Loucy (cell line): ENCODE measurements around the gene CHMP5.

Experiments used
- EZH2phosphoT487 ChIP-seq: fragments of 200-600 bp; IDR thresholded peaks from 2 replicates; pipeline ENCODE4 v1.6.1; 2018; ENCODE audit warnings: antibody characterized with exemption, mild to moderate bottlenecking, moderate library complexity, borderline replicate concordance
- TF ChIP-seq, protein P1 (sequence below): fragments of 200-600 bp; sonication (generic); conservative IDR thresholded peaks from 2 replicates; pipeline ENCODE4 v1.5.1; 2014; ENCODE audit warnings: mild to moderate bottlenecking, antibody characterized with exemption, low read length

DNA sequence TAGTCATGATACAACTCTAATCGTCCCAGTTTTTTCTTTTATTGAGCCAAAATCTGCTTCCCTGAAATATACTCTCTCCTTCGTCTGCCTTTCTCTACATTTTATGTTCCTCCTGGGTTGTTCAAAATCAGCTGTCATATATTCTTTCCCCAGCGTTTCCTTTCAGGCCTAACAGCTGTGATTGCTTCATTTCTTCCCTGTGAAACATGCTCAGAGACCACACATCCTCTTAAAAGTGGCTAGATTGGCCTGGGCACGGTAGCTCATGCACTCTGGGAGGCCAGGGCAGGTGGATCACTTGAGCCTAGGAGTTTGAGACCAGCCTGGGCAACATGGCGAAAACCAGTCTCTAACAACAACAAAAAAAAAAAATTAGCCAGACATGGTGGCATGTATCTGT, 50.5 kb downstream of the CHMP5 start:
- TF ChIP-seq, protein P1, sequence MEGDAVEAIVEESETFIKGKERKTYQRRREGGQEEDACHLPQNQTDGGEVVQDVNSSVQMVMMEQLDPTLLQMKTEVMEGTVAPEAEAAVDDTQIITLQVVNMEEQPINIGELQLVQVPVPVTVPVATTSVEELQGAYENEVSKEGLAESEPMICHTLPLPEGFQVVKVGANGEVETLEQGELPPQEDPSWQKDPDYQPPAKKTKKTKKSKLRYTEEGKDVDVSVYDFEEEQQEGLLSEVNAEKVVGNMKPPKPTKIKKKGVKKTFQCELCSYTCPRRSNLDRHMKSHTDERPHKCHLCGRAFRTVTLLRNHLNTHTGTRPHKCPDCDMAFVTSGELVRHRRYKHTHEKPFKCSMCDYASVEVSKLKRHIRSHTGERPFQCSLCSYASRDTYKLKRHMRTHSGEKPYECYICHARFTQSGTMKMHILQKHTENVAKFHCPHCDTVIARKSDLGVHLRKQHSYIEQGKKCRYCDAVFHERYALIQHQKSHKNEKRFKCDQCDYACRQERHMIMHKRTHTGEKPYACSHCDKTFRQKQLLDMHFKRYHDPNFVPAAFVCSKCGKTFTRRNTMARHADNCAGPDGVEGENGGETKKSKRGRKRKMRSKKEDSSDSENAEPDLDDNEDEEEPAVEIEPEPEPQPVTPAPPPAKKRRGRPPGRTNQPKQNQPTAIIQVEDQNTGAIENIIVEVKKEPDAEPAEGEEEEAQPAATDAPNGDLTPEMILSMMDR, result no peak
- no peak for TF ChIP-seq EZH2phosphoT487
